NT2/D1 (cell line): Measurements from ENCODE around the gene PAK3.

Experiments
- YY1 ChIP-seq: IDR thresholded peaks from 2 replicates; pipeline ENCODE4 v1.6.1; 2011; ENCODE audit not compliant: insufficient read length, insufficient read depth
- ZNF274 ChIP-seq: IDR thresholded peaks from 2 replicates; pipeline ENCODE4 v1.6.1; 2011; ENCODE audit warnings: mild to moderate bottlenecking, low read depth, low read length

DNA sequence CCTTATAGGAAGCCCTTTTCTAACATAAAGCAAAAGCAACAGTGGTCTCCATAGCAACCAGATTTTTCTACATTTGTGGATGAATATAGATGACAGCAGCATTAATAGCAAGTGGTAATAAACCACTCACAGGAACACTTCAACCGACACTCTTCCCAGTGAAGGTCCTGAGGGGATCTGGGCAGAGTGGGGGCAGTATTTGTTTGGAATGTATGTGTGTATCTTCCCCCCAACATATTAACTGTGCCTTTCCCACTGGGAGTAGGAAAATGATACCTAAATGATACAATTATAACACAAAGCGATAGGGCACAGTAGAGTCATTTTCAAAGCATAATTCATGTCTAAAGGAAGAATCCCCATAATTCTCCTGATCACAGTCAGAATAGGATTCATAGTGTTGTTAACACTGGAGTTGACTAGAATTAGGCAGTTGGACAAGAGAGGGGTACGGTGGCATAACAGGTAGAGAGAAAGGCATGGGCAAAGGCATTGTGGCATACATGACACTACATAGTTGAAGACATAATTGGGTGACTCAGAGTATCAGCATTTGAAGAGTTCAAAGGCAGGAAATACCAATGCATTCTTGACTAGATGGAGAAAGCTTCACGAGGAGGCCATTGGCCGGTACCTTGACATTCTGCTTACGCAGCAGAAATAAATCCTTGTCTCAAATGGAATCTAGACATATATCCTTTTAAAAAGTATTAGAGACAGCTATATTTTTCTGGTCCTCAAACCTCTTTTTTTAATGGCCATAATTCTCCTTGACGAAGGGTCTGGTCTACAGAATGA lies 159.1 kb downstream of the PAK3 start:
- TF ChIP-seq YY1 (no peak), ZNF274 (no peak)
